HT1080 (cell line): Measurements from ENCODE around the gene MARCO. TPM values are rescaled to one million over a fixed set of nuclear protein-coding genes. Genes with fewer than 3 reads are reported as not detected.

ENCODE experiments used
- DNase-seq: peaks from one replicate; pipeline ENCODE4 v3.0.0-alpha.2; 2015; ENCODE audit warnings: low read depth
- total RNA-seq: library from RNA; depleted of rRNA; stranded (reverse); fragments of >200 nt; shearing (Covaris generic); gene quantifications from 2 replicates; pipeline ENCODE4 v1.2.3, GENCODE V29; 2014

Gene MARCO
- total RNA-seq, 1 experiment from 2014 or later: 0.32 TPM

DNA sequence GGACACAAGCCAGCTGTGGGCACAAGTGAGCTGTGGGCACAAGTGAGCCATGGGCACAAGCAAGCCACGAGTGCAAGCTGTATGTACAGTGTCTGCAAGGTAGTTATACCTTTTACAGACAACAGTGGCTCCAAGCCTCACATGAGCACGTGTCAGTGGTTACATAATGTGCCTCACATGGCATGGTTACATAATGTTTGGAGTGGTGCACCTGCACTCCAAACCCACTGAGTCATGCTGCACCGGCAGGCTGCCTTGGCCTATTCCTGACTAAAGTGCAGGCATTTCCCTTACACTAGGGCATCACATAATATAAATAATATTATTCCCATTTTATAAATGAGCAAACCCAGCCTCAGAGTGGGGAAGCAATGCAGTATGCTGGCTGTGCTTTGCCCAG, 62.6 kb downstream of the MARCO start:
- DNase-seq: no peak

GRCh38 chr2:119005051-119005450, 63.1 kb downstream of the MARCO start:
- DNase-seq: peak; percentile 19

- no peak for DNase-seq
Measured at GRCh38 chr2:119005555-119005954, 63.6 kb downstream of the MARCO start.

DNA sequence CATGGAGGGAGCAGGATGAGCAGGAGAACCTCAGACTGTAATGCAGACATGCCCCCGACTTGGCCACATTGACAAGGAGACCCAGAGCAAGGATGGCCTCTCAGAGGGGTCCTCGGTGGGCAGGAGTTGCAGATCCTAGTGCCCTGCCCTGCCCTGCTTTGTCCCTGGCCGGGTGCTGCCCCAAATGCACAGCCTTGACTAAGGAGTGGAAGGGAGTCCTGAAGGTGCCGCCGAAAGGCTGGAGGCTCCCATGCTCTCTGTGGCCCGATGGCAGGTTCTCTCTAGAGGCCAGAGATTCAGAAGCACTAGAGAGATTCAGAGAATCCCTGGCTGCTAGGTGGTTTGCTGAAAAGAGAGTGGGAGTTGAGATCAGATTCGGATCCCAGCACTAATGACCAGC, 64.4 kb downstream of the MARCO start:
- DNase-seq: no peak

DNA sequence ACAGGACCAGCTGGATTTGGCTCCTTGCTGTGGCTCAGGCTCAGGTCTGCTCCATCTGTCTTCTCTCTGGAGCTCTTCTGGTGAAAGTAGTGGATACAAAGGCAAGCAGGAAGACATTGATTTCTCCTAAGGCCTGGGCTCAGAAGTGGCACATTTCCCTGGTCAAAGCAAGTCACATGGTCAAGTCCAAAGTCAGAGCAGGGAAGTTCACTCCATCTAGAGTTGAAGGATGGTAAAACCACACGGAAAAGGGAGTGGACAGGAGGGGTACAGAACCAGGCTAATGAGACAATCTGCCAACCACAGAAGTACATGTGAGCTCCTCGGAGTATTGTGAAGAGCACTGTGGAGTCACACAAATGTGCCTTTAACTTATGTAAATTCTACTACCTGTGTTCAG, 66.1 kb downstream of the MARCO start:
- DNase-seq: peak; percentile 38

DNA sequence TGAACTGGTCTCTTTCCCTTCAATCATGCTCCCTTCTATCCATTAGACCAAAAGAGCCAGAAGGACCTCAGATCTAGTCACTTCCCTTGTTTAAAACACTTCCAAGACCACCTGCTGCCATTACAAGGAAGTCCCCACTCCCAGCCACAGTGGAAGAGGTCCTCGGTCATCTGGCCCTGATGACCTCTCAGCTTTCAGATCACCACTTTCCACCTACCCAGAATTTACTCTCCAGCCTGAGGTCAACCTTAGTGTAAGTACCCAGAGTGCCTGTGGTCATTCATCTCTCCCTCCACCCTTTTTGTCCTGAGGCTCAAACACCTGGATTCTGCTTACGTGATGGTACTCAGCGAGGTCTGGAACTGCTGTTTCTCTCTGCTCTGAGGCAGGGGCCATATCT, 67.1 kb downstream of the MARCO start:
- no peak for DNase-seq

DNA sequence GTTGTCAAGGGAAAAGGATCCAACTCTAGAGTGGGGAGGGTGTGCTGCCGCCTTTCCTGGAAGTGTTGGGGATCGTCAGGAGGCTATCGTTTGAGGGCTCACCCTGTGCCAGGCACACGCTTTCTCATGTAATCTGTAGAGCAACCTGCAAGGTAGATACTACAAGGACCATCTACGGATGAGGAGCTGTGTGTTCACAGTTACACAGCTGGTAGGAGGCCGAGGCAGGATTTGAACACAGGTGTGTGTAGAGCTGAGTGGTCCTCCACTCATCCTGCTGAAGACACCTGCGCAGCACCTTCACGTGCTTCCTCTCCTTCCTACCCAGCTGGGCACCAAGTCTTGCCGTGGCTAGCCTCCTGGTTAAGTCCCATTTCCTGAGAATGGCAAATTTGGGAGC, 68.3 kb downstream of the MARCO start:
- no peak for DNase-seq

DNA sequence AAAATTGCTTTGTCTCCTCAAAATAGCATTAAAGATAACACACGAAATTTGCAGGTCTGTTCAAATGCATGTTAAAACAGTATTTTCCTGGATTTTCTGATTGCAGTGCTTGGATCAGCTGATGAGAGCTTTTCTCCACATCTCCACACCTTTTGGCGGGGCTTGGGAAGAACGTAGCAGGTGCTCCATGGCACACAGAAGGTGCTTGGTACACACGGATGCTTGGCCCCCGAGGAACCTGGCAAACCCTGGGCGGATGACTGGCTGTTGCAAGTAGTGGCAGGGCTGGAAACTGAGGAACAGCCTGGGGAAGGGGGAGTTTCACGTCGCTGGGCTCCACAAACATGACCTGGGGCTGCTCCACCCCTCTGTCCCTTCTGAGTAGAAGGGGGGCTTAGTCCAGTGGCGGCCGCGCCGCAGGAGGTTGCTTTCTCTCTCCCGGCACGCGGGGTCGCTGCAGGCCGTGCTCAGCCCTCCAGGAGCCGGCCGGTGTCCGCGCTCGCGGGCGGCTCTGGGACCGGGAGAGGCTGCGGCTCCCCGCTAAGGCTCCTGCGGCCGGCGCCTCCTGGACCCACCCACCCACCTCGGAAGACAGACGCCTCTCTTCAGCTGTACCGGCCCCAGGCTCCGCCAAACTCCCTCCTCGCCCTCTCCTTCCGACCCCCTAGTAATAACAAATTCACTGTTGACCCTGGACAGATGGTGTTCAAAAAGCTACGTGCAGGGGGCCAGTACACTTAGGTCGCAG, 69.3 kb downstream of the MARCO start:
- DNase-seq: peak; percentile 34

- DNase-seq: no peak
Measured at GRCh38 chr2:119011910-119012209, 69.9 kb downstream of the MARCO start.

- DNase-seq: no peak
Measured at GRCh38 chr2:119012345-119013301, 70.6 kb downstream of the MARCO start.

GRCh38 chr2:119013671-119014070, 71.7 kb downstream of the MARCO start:
- no peak for DNase-seq

DNA sequence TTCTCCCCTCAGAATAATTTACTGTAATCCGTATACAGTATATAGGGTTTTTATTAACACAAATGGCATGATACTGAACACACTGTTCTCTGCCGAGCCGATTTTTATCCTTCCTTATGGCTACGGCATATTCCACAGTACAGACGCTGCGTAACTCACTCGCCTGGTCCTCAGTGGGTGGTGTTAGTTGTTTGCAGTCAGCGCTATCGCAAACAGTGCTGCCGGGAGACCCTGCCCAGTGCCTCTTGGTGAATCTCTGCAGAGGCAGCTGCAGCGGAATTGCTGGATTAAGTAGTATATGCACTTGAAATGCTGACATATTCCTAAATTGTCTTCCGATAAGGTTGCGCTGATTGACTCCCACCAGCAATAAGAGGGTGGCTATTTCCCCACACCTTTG, 73.9 kb downstream of the MARCO start:
- DNase-seq: no peak

DNA sequence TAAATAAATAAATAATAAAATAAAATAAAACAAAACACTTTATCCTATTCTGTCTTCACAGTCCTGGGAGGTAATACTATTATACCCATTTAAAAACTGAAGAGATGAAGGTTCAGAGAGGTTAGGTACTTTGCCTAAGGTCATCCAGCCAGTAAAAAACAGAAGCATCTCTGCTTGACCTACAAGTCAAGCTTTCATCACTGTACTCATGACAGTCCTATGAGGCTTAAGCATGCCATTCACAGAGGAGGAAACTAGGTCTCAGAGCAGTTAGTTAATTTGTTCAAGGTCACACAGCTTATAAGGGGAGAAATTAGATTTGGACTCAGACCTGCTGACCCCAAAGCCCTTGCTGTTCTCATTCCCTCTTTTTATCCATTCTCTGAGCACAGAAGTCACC, 77.5 kb downstream of the MARCO start:
- DNase-seq: no peak

GRCh38 chr2:119022678-119023077, 80.7 kb downstream of the MARCO start:
- DNase-seq: no peak

- no peak for DNase-seq
Measured at GRCh38 chr2:119023534-119023933, 81.5 kb downstream of the MARCO start.

DNA sequence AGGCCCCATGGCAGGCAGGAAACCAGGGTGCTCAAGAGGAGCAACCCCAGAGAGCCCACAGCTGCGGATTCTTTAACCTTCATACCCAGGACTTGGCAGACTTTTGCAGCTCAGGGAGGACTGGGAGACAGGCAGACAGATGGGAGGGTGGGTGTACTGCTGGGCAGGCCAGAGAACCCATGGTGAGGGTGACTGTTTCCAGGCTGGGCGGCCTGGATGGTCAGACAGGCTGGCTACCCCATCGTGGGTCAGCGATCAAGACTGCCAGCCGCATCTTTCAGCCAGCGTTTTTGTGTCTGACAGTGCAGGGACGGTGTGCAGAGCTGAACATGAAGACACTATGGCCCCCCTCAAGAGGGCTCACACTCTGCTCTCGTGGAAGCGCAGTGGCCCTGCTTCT, 82.2 kb downstream of the MARCO start:
- DNase-seq: no peak

GRCh38 chr2:119024568-119024967, 82.6 kb downstream of the MARCO start:
- no peak for DNase-seq

- DNase-seq: no peak
Measured at GRCh38 chr2:119025013-119025412, 83.0 kb downstream of the MARCO start.

DNA sequence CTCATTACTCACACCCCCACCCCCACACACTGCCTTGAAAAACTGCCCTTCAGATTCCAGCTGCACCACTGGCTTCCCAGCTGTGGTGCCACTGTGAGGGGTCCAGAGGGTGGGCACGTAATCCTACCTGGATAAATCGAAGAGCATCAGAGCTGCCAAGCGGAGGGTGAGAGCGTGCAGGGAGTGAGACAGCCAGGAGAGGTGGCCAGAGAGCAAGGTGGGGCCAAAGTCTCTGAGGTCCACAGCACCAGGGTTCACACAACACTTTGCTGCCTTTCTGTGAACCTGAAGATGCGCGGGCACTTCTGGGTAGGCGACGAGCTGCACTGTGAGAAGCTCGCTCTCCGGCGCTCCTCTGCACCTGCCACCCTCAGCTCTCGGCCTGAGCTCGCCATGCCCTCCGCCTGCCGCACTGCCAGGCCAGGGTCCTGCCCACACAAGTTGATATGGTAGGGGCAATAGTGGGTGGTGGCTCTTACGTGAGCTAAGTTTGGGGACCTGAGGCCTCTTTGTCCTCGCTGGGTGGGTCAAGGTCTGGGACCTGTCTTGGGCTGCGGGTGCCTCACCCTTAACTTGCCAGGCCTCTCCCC, 83.9 kb downstream of the MARCO start:
- DNase-seq: no peak

GRCh38 chr2:119026890-119027289, 84.9 kb downstream of the MARCO start:
- DNase-seq: no peak

DNA sequence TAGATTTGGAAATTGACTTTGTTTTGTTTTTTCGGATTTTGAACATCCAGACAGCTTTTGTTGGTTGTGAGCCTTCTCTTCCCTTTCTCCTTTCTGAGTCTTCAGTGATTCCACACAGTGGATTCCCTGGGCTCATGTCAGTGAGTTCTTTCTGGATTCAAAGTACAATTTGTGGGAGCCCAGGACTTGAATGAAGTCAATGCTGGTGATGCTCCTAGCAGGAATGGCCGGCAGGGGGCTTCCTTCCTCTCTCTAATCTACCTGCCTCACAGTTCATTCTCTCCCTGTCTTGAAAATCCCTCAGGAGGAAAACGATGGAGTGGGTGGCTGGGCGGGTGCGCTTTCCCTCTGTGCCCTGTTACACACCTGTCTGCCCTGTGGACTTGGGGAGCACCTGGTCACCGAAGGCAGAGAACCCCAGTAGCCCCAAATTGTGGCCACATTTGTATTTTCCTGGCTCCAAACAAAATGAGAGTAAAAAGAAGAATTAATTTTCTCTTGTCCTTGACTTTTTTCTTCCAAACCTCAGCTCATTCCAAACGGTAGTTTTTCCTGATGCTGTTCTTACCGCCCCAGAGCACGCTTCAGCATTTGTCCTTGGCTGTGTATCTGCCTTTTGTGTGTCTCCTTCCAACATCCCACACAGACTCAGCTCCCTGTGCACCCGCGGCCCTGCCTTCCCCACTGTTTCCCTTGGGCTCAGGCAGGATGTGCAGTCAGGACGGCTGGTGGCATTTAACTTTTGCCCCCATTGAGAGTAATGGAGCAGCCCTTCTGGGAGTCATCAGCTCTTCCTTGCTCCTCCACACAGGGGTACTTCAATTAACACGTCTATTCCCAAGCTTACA, 86.6 kb downstream of the MARCO start:
- peak; percentile 58 for DNase-seq
